Parathyroid adenoma (tissue), 2 donors: ENCODE measurements around the gene ZNF236.

Experiments
- H2AFZ ChIP-seq: fragments of 300-600 bp; sonication (generic); one replicate; pipeline ENCODE4 v1.7.0; 2017; ENCODE audit warnings: antibody characterized with exemption, mild to moderate bottlenecking
- H3K27ac ChIP-seq: fragments of 300-600 bp; sonication (generic); one replicate; pipeline ENCODE4 v1.7.0; 2017
- H3K27me3 ChIP-seq: fragments of 300-600 bp; sonication (generic); one replicate; pipeline ENCODE4 v1.7.0; 2017; ENCODE audit warnings: low read length; ENCODE audit not compliant: control insufficient read depth, insufficient read depth
- H3K36me3 ChIP-seq: fragments of 300-600 bp; sonication (generic); one replicate; pipeline ENCODE4 v1.7.0; 2017; ENCODE audit warnings: low read length; ENCODE audit not compliant: control insufficient read depth, insufficient read depth
- H3K4me1 ChIP-seq: fragments of 300-600 bp; sonication (generic); one replicate; pipeline ENCODE4 v1.7.0; 2017; ENCODE audit warnings: control low read depth
- H3K4me2 ChIP-seq: fragments of 300-600 bp; sonication (generic); one replicate; pipeline ENCODE4 v1.7.0; 2017; ENCODE audit warnings: low read length
- H3K4me3 ChIP-seq: fragments of 300-600 bp; sonication (generic); one replicate; pipeline ENCODE4 v1.7.0; 2017; ENCODE audit warnings: low read depth, low read length
- H3K79me2 ChIP-seq: fragments of 300-600 bp; sonication (generic); one replicate; pipeline ENCODE4 v1.7.0; 2017; ENCODE audit warnings: control low read depth
- H3K9ac ChIP-seq: fragments of 300-600 bp; sonication (generic); one replicate; pipeline ENCODE4 v1.7.0; 2017; ENCODE audit warnings: mild to moderate bottlenecking
- H3K9me3 ChIP-seq: fragments of 300-600 bp; sonication (generic); one replicate; pipeline ENCODE4 v1.7.0; 2017; ENCODE audit warnings: low read length; ENCODE audit not compliant: control insufficient read depth
- CTCF ChIP-seq: fragments of 300-600 bp; sonication (generic); IDR thresholded peaks from one replicate; pipeline ENCODE4 v1.7.0; 2017; ENCODE audit warnings: antibody characterized with exemption, mild to moderate bottlenecking
- donor health status: primary hyperparathyroidism.

The ZNF236 gene

GRCh38 chr18:76788571-76789317, 33.6 kb upstream of the ZNF236 start:
- H3K4me3 ChIP-seq, result no peak overlapping the region
- H3K4me1 ChIP-seq, result no peaks in the 10 kb centered on the region
- no peaks in the 10 kb centered on the region for H3K9me3 ChIP-seq
- no peak overlapping the region for H3K9ac ChIP-seq
- no peak overlapping the region for H3K27ac ChIP-seq
- no peak for TF ChIP-seq CTCF
- H3K4me2 ChIP-seq, result no peak overlapping the region
- H3K36me3 ChIP-seq, result no peaks in the 10 kb centered on the region
- no peaks in the 10 kb centered on the region for H3K27me3 ChIP-seq
- H2AFZ ChIP-seq, result no peak overlapping the region
- H3K79me2 ChIP-seq, result no peaks in the 10 kb centered on the region

GRCh38 chr18:76791106-76791505, 31.3 kb upstream of the ZNF236 start:
- Histone ChIP-seq H3K4me3 (no peak overlapping the region), H3K9me3 (no peaks in the 10 kb centered on the region), H3K79me2 (no peaks in the 10 kb centered on the region), H3K9ac (no peak overlapping the region), H3K27me3 (no peaks in the 10 kb centered on the region), H3K36me3 (no peaks in the 10 kb centered on the region), H3K4me1 (no peaks in the 10 kb centered on the region), H2AFZ (no peak overlapping the region), H3K4me2 (no peak overlapping the region), H3K27ac (no peak overlapping the region)
- TF ChIP-seq CTCF, result no peak

- Histone ChIP-seq H3K4me3 (no peak overlapping the region), H2AFZ (no peak overlapping the region), H3K9ac (no peak overlapping the region), H3K36me3 (no peaks in the 10 kb centered on the region), H3K27ac (no peak overlapping the region), H3K27me3 (no peaks in the 10 kb centered on the region), H3K4me2 (no peak overlapping the region), H3K9me3 (no peaks in the 10 kb centered on the region), H3K4me1 (no peaks in the 10 kb centered on the region), H3K79me2 (no peaks in the 10 kb centered on the region)
- no peak for TF ChIP-seq CTCF
Measured at GRCh38 chr18:76791642-76792041, 30.7 kb upstream of the ZNF236 start.

GRCh38 chr18:76794326-76794725, 28.0 kb upstream of the ZNF236 start:
- Histone ChIP-seq H3K27ac (no peak overlapping the region), H3K4me1 (no peaks in the 10 kb centered on the region), H3K9ac (no peak overlapping the region), H3K4me3 (no peak overlapping the region), H2AFZ (no peak overlapping the region), H3K27me3 (no peaks in the 10 kb centered on the region), H3K9me3 (no peaks in the 10 kb centered on the region), H3K36me3 (no peaks in the 10 kb centered on the region), H3K79me2 (no peaks in the 10 kb centered on the region), H3K4me2 (no peak overlapping the region)
- no peak for TF ChIP-seq CTCF
